Erythroblast (primary cell): ENCODE measurements around the gene NRXN3.

ENCODE experiments used
- GATA1 ChIP-seq: IDR thresholded peaks from 2 replicates; pipeline ENCODE4 v1.6.1; 2011; ENCODE audit warnings: low read depth, mild to moderate bottlenecking, control low read depth, low read length, moderate library complexity
- POLR2A ChIP-seq: IDR thresholded peaks from 2 replicates; pipeline ENCODE4 v1.6.1; 2011; ENCODE audit warnings: mild to moderate bottlenecking, low read length

GRCh38 chr14:79278286-79278797, 1108.2 kb downstream of the NRXN3 start:
- TF ChIP-seq POLR2A, result no peak
- no peak for TF ChIP-seq GATA1
